Sciatic nerve (tissue), 2 donors: Measurements from ENCODE around the gene TPRG1L. TPM values are rescaled to one million over a fixed set of nuclear protein-coding genes. Genes with fewer than 3 reads are reported as not detected.
A peak's percentile ranks its signal among the peaks of the same experiment; 100 is the strongest.

Source experiments
- ATAC-seq: fragments of 200-7000 bp; cut with Tn5 transposase; one replicate; pipeline ENCODE4 v1.9.1; 2020; ENCODE audit warnings: mild to moderate bottlenecking, moderate library complexity
- DNase-seq: peaks from one replicate; pipeline ENCODE4 v3.0.0-alpha.2; 2020; ENCODE audit warnings: low spot score
- intact Hi-C: fragments of 100-400 bp; cut with DNase I; formaldehyde crosslinking; loops from one replicate; pipeline ENCODE4 v1.14.2; 2022
- total RNA-seq: library from RNA; stranded (reverse); fragmentation: NEBNext Ultra II Directional; extraction: Animal tissue kit (Norgen Biotek cat#: 25700); gene quantifications from one replicate; pipeline ENCODE4 v1.2.1, GENCODE V29; 2021
- donor health status: DM: no; HTN: no; CAD: no.
- donor health status: DM: no; HTN: no; CAD: no.

The TPRG1L gene
- total RNA-seq, 1 donor from 2014 or later = 35.4 TPM

DNA sequence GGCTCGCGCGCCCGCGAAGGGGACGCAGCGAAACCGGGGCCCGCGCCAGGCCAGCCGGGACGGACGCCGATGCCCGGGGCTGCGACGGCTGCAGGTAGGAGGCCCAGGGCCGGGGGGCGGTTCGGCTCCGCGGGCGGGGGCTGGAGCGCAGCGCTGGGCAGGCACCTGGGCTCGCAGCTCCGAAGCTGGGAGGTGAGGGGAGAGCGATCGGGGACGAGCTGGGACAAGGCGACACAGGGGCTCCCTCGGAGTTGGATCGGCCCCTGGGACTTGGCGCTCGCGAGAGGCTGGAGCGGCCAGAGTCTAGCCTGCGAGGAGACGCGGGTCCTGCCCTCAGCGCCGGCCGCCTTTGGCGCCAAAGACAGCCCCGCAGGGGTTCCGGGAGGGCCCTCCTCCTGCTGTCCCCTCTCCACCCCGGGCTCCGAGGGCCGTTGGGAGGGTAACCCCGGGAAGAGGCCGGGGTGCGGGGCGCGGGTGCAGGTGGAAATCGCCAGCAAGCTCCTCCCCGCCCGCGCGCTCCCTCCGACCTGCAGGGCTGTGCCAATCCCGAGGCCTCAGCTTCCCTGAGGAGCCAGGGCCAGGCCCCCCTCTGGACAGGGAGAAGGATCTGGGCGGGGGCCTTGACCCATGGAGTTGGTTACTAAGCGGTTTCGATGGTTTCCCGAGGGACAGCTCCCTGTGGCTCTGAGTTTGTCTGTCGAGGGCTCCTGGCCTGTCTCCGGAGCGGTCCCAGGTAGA is 27.9 kb downstream of the TPRG1L start:
- intact Hi-C loops = no loop called here
- DNase-seq = no peak
- ATAC-seq = no peak

DNA sequence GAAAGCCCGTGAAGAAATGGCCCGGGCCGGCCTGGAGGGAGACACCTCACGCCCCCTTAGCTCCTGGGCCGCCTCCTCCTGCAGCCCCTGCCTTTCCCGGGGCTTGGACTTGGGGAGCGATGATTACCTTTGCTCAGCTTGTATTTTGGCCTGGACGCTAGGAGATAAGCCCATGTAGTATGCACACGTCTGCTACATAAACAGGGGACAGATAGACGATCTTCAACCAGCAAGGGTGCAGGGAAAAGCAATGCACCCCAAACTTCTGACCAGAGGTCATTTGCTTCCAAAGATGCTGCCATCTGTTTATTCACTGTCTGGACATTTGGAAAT is 28.4 kb downstream of the TPRG1L start:
- intact Hi-C loops = no loop called here
- DNase-seq = no peak
- ATAC-seq = no peak

DNA sequence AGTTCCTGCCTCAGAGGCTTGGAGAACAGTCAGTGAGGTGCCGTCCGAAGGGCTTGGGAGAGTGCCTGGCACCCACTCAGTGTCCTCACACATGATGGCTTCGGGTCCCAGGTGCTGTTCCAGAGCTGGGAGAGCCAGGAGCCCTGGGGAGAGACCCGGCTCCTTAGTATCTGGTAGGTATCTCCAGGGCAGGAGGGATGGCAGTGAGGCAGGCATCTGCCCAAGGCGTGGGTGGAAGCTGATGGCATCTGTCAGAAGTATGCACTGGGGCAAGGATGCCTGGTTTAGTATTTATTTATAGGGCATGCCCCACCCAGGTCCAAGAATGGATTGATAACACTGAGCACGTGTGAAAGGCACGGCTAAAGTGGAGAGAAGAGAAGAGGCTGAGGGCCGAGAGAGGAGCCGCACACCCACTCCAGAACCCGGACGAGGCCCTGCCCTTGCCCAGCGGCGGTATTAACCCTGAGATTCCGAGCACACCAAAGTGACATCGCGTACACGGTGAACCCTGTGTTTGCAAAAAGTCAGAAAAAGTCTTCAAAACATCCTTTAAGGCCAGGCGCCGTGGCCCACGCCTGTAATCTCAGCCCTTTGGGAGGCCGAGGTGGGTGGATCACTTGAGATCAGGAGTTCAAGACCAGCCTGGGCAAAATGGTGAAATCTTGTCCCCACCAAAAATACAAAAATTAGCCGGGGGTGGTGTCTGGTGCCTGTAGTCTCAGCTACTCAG is 29.9 kb downstream of the TPRG1L start:
- no peak for ATAC-seq
- DNase-seq = no peak

DNA sequence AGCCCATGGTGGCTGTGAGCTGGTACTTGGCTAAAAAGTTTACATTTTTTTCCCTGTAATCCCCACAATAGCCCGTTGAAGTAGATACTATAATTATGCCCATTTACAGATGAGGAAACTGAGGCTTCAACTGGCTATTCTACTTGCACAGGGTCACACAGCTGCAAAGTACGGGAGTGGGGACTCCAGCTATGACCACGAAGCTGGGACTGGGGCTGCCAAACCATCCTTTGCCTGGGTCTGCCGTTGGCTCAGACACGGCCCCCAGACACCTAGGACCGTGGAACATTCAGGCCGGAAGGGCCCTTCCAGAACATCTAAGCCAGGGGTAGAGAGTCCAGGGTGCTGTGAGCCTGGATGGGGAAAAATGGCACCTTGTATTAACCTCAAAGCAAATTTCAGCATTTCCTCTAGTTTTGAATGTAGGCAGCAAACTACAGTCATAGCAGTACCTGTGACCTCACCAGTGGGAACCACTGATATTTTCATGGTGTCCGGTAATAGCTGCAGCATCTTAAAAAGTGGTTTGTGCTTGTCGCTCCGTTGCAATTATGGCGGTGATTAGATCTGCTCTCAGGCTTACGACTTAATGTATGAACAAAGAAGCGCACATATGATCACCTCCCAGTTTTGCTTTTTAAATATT is 31.8 kb downstream of the TPRG1L start:
- DNase-seq = no peak
- intact Hi-C loops = no loop called here
- ATAC-seq = no peak

More for the DNA sequence above, 29.9 kb downstream of the TPRG1L start:
- intact Hi-C loops = no loop called here

GRCh38 chr1:3657096-3657475 is 32.3 kb downstream of the TPRG1L start:
- DNase-seq = no peak
- intact Hi-C loops = no loop called here
- ATAC-seq = no peak

DNA sequence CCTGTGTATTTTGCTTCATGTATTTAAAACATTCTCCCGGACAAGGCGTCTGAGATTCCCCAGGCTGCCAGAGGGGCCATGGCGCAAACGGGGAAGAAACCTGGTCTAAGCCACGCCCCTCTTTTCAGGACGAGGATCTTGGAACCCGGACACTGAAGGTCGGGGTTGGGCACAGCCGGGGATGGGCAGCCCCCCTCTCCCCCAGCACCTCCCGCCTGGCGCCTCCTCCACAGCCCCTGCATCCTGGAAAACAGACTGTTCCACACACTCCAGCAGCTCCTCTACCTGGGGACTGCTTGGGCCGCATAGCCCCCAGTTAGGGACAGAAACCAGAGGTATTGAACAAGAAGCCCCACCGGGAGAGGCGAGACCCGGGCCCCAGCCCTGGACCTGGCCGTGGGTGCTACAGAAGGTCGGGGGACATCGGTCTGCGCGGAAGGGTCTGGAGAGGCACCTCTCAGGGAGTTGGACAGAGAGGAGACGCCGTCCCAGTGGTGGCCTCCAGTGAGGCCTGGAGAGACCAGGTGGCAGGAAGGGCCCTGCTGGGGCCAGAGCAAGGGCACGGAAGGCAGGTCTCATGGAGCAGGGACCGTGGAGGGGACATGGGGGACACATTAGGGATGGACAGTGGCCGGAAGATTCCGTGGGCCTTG is 32.9 kb downstream of the TPRG1L start:
- intact Hi-C loops = no loop called here
- DNase-seq = no peak

DNA sequence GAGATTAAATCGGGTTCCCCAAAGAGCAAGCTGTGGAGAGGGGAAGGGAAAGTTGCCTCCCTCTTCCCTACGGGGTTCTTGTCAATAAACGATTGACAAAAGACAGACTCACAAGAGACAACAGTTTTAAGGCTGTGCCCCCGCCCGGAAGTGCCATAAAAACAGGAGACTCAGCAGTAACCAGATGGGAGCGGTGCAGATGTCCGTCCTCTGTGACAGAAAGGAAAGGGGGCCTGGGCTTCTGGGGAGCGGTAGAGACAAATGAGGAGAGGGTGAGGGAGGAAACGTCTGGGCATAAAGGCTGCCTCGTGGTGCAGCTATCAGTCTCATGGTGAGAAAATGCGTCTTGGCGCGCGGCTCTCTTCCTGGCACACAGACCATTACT is 33.4 kb downstream of the TPRG1L start:
- ATAC-seq = no peak
- intact Hi-C loops = no loop called here
- DNase-seq = no peak

More for the DNA sequence above, 32.9 kb downstream of the TPRG1L start:
- ATAC-seq = no peak

- intact Hi-C loops = no loop called here
Observed at GRCh38 chr1:3659093-3659492, 34.3 kb downstream of the TPRG1L start.

GRCh38 chr1:3660704-3661103 is 35.9 kb downstream of the TPRG1L start:
- DNase-seq (no peak), ATAC-seq (no peak)
- intact Hi-C loops = no loop called here

More at GRCh38 chr1:3659093-3659492, 34.3 kb downstream of the TPRG1L start:
- ATAC-seq (no peak), DNase-seq (no peak)

GRCh38 chr1:3661631-3662030 is 36.8 kb downstream of the TPRG1L start:
- DNase-seq = no peak
- no peak for ATAC-seq
- intact Hi-C loops = no loop called here

- no peak for DNase-seq
- no peak for ATAC-seq
- intact Hi-C loops = no loop called here
Observed at GRCh38 chr1:3662080-3662671, 37.4 kb downstream of the TPRG1L start.

DNA sequence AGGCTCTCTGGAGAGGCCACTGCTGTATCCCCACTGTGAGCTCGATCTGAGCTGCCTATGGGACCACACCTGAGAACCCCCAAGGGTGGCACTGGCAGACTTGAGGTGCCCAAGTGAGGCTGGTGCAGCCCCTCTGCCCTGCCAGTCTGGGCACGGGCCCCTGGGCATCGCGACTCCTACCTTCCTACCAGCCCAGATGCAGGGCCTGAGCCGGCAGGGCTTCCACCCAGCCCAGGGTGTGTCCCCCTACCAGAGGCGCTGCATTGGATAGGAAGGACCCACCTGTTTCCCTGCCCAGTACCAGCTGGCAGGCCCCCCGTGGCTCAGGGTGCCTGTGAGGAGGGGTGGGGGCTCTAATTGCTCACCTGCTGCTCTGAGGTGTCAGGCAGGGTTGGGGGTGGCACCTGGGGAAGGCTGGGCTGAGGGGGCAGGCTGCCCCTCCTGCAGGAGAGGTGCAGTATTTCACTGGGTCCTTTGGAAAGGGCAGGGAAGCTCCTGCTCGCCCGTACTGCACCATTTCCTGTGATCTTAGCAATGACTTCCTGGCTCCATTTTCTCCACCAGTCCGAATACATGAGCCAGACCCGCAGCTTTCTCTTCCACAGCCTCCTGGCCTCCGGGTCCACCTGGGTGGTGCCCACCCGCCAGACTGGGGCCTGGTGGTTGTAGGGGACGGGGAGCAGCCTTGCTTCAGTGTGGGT is 39.3 kb downstream of the TPRG1L start:
- intact Hi-C loops = no loop called here
- ATAC-seq (no peak), DNase-seq (no peak)

GRCh38 chr1:3664700-3665375 is 40.0 kb downstream of the TPRG1L start:
- no peak for ATAC-seq
- intact Hi-C loops = no loop called here
- DNase-seq = no peak

DNA sequence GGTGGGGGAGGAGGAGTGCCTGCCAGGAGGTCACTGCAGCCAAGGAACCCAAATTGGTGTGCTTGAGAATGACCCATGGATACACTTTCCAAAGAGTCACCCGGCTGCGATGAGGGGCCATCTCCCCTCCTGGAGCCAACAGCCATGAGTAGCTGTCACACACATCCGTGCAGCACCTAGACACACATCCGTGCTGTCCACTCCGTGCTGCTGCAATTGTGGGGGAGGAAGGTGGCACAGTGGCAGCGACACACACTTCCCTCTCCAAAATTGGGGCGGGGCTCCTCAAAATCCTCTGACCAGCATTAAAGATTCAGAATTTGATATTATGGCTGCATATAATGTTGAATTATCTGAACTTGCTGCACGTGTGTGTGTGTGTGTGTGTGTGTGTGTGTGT is 43.3 kb downstream of the TPRG1L start:
- intact Hi-C loops = no loop called here
- DNase-seq (no peak), ATAC-seq (no peak)

- ATAC-seq (peak; percentile 57), DNase-seq (no peak)
- intact Hi-C loops = no loop called here
Observed at GRCh38 chr1:3668585-3669300, 43.9 kb downstream of the TPRG1L start.

- intact Hi-C loops = no loop called here
- ATAC-seq = no peak
- DNase-seq = no peak
Observed at GRCh38 chr1:3669421-3669821, 44.6 kb downstream of the TPRG1L start.

DNA sequence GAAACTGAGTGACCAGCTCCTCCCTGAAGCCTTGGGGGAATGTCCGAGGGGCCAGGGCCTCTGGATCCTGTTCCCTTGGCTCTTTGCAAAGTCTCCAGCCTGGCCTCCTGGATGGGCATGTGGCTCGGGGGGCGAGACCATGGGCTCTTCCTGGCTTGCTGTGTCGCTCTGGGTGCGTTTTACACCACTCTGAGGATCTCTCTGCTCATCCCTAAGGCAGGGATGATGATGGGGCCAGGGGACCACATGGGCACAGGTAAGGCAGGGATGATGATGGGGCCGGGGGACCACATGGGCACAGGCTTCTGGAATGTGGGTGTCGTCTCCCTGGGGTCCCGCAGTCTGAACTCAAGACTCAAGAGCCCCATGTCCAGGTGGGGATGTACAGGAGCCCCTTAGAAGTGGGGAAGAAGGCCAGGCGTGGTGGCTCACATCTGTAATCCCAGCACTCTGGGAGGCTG is 45.2 kb downstream of the TPRG1L start:
- DNase-seq = no peak
- ATAC-seq = no peak
- intact Hi-C loops = no loop called here

- ATAC-seq = no peak
- intact Hi-C loops = no loop called here
- DNase-seq = no peak
Observed at GRCh38 chr1:3670823-3671265, 46.0 kb downstream of the TPRG1L start.
